Sigmoid colon (tissue), 7 donors: ENCODE measurements around the gene NOS1AP. TPM values are rescaled to one million over a fixed set of nuclear protein-coding genes. Genes with fewer than 3 reads are reported as not detected.

Experiments used
- DNase-seq: peaks from one replicate; pipeline ENCODE4 v3.0.0-alpha.2; 2019
- H3K27ac ChIP-seq, 4 donors: fragments of 200-600 bp; sonication (generic); one replicate each; pipeline ENCODE4 v1.5.1; 2016 to 2019; ENCODE audit warnings: mild to moderate bottlenecking in 1 of 4
- H3K27me3 ChIP-seq, 3 donors: fragments of 200-600 bp; sonication (generic); one replicate each; pipeline ENCODE4 v1.5.1; 2019; ENCODE audit warnings: mild to moderate bottlenecking in 1 of 3
- H3K36me3 ChIP-seq, 4 donors: fragments of 200-600 bp; sonication (generic); one replicate each; pipeline ENCODE4 v1.5.1; 2016 to 2019
- H3K4me1 ChIP-seq, 4 donors: fragments of 200-600 bp; sonication (generic); one replicate each; pipeline ENCODE4 v1.5.1; 2017 to 2019
- H3K4me3 ChIP-seq, 4 donors: fragments of 200-600 bp; sonication (generic); one replicate each; pipeline ENCODE4 v1.5.1; 2017 to 2019; ENCODE audit warnings: mild to moderate bottlenecking in 2 of 4, moderate library complexity in 1 of 4
- H3K9me3 ChIP-seq, 4 donors: fragments of 200-600 bp in 3 of 4; sonication (generic) in 3 of 4; one replicate each; pipeline versions ENCODE4 v1.5.1 to v1.6.1; 2013 to 2019
- CTCF ChIP-seq, 4 experiments: fragments of 450-650 bp in 3 of 4; fragments of 200-600 bp in 1 of 4; IDR thresholded peaks; one replicate each; pipeline ENCODE4 v1.5.1; 2016 to 2019; ENCODE audit warnings: antibody characterized with exemption in 4 of 4, mild to moderate bottlenecking in 3 of 4, moderate library complexity in 2 of 4
- EP300 ChIP-seq, 4 donors: sonication (generic); formaldehyde crosslinking; IDR thresholded peaks; one replicate each; pipeline ENCODE4 v1.6.1; 2017; ENCODE audit warnings: antibody characterized with exemption in 4 of 4
- POLR2A ChIP-seq, 2 donors: fragments of 450-650 bp; IDR thresholded peaks; one replicate each; pipeline ENCODE4 v1.6.1; 2016; ENCODE audit warnings: antibody characterized with exemption in 2 of 2, mild to moderate bottlenecking in 2 of 2, moderate library complexity in 2 of 2
- POLR2AphosphoS5 ChIP-seq, 4 donors: sonication (generic); formaldehyde crosslinking; IDR thresholded peaks; one replicate each; pipeline ENCODE4 v1.6.1; 2017; ENCODE audit warnings: antibody characterized with exemption in 4 of 4
- WGBS, 2 donors: extraction: QIAGEN DNeasy Blood & Tissue Kit; methylation state at CpG; one replicate each; pipeline ENCODE4 v1.1.7; 2013; 5-methylcytosine and 5-hydroxymethylcytosine counted together
- intact Hi-C: fragments of 100-400 bp; cut with DNase I; formaldehyde crosslinking; loops from one replicate; pipeline ENCODE4 v1.15.1; 2023
- polyA plus RNA-seq, 3 donors: library from polyadenylated mRNA; stranded (reverse); fragments of 200-250 nt; gene quantifications; one replicate each; pipeline ENCODE4 v1.2.3, GENCODE V29; 2013
- total RNA-seq, 4 donors: library from RNA; depleted of rRNA; stranded (reverse); fragments of >200 nt; gene quantifications; one replicate each; pipeline ENCODE4 v1.1.0, GENCODE V29; 2016
- donor health status: healthy with polysubstance abuse.
- donor health status: Bipolar disorder and iron deficiency.
- donor health status: healthy.

The NOS1AP gene
- total and polyA plus RNA-seq, 7 donors = 1.2 to 11.9 (median 4.6) TPM

DNA sequence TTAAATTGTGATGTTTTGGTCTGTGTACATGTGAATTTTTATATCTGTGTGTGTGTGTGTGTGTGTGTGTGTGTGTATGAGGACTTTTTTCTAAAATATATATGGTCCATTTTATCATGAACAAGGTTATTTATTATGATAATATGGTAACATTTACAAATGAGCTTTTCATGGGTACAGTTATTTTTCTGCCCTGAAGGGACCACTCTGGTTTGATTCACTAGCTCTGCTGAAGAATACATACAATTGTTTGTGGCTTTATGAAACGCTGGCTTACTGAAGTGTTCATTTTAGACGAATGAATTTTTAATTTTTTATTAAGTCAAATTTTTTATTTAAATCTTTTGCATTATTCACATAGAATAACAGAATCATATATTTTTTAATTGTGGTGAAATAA lies 235.2 kb downstream of the NOS1AP start:
- 95 to 96% methylated on average over 2 of the region's 2 CpGs for WGBS, 2 donors
- no peak overlapping the region for H3K27ac ChIP-seq
- no peak for TF ChIP-seq EP300 (IDR thresholded peaks at IDR 0.05)
- no peak for TF ChIP-seq POLR2A (IDR thresholded peaks at IDR 0.05)
- no peak for TF ChIP-seq CTCF (IDR thresholded peaks at IDR 0.05)
- TF ChIP-seq POLR2AphosphoS5 (IDR thresholded peaks at IDR 0.05) = no peak
- no peaks in the 10 kb centered on the region for H3K36me3 ChIP-seq
- intact Hi-C loops = no loop called here
- no peak overlapping the region for H3K4me3 ChIP-seq
- H3K27me3 ChIP-seq = no peaks in the 10 kb centered on the region
- no peak for DNase-seq
- no peaks in the 10 kb centered on the region for H3K4me1 ChIP-seq
- no peaks in the 10 kb centered on the region for H3K9me3 ChIP-seq

- 24 to 70% methylated on average over 1 of the region's 1 CpG for WGBS, 2 donors
- H3K27me3 ChIP-seq = no peaks in the 10 kb centered on the region
- no peak for TF ChIP-seq POLR2AphosphoS5 (IDR thresholded peaks at IDR 0.05)
- no peak for TF ChIP-seq CTCF (IDR thresholded peaks at IDR 0.05)
- no peak for TF ChIP-seq EP300 (IDR thresholded peaks at IDR 0.05)
- TF ChIP-seq POLR2A (IDR thresholded peaks at IDR 0.05) = no peak
- intact Hi-C loops = no loop called here
- H3K36me3 ChIP-seq = no peaks in the 10 kb centered on the region
- no peak overlapping the region for H3K4me3 ChIP-seq
- no peak overlapping the region for H3K27ac ChIP-seq
- no peaks in the 10 kb centered on the region for H3K4me1 ChIP-seq
- DNase-seq = no peak
- H3K9me3 ChIP-seq = no peaks in the 10 kb centered on the region
Observed at GRCh38 chr1:162305969-162306368, 236.5 kb downstream of the NOS1AP start.

GRCh38 chr1:162310337-162310736 lies 240.8 kb downstream of the NOS1AP start:
- H3K36me3 ChIP-seq = no peaks in the 10 kb centered on the region
- intact Hi-C loops = no loop called here
- 90% methylated on average over 4 of the region's 4 CpGs for WGBS, 2 donors
- H3K9me3 ChIP-seq = no peaks in the 10 kb centered on the region
- H3K4me3 ChIP-seq = no peak overlapping the region
- no peaks in the 10 kb centered on the region for H3K4me1 ChIP-seq
- H3K27ac ChIP-seq = no peak overlapping the region
- no peak for TF ChIP-seq POLR2A (IDR thresholded peaks at IDR 0.05)
- TF ChIP-seq CTCF (IDR thresholded peaks at IDR 0.05) = no peak
- no peak for TF ChIP-seq POLR2AphosphoS5 (IDR thresholded peaks at IDR 0.05)
- TF ChIP-seq EP300 (IDR thresholded peaks at IDR 0.05) = no peak
- no peaks in the 10 kb centered on the region for H3K27me3 ChIP-seq
- no peak for DNase-seq

DNA sequence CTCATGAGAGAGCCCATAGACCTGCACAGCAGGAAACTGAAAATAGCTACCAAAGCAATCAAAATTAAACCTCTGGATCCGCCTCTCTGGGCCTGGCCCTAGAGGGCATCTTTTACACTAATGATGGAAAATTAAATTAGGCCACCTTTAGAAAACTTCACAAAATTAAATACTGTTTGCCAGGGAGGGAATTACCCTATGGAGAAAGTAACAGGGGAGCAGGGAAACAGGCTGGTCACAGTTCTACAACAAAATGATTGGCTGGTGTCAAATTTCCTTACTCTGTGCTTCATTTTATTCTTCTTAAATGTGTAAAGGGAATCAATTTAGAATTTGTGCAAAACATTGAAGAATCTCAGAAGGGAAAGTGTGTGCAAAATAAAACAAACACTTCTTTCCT lies 244.7 kb downstream of the NOS1AP start:
- Histone ChIP-seq H3K4me3 (no peak overlapping the region), H3K27ac (no peak overlapping the region), H3K27me3 (no peaks in the 10 kb centered on the region), H3K36me3 (no peaks in the 10 kb centered on the region), H3K9me3 (no peaks in the 10 kb centered on the region), H3K4me1 (no peaks in the 10 kb centered on the region)
- TF ChIP-seq EP300 (IDR thresholded peaks at IDR 0.05) = no peak
- no peak for DNase-seq
- intact Hi-C loops = no loop called here
- 97 to 99% methylated on average over 1 of the region's 1 CpG for WGBS, 2 donors

- Histone ChIP-seq H3K27me3 (no peaks in the 10 kb centered on the region), H3K9me3 (no peaks in the 10 kb centered on the region), H3K27ac (no peak overlapping the region), H3K4me3 (no peak overlapping the region), H3K36me3 (no peaks in the 10 kb centered on the region), H3K4me1 (no peaks in the 10 kb centered on the region)
- intact Hi-C loops = no loop called here
- TF ChIP-seq EP300 (IDR thresholded peaks at IDR 0.05) (no peak), POLR2A (IDR thresholded peaks at IDR 0.05) (no peak), POLR2AphosphoS5 (IDR thresholded peaks at IDR 0.05) (no peak), CTCF (IDR thresholded peaks at IDR 0.05) (no peak)
- DNase-seq = no peak
- 13 to 66% methylated on average over 2 of the region's 2 CpGs for WGBS, 2 donors
Observed at GRCh38 chr1:162315673-162316072, 246.2 kb downstream of the NOS1AP start.
